Ovary (tissue), 9 donors: ENCODE measurements around the gene TRIM44. TPM values are rescaled to one million over a fixed set of nuclear protein-coding genes. Genes with fewer than 3 reads are reported as not detected.

Experiments used
- DNase-seq, 5 donors: peaks; one replicate each; pipeline ENCODE4 v3.0.0-alpha.2; 2019 to 2020
- H3K27ac ChIP-seq, 2 donors: fragments of 200-600 bp; one replicate each; pipeline versions ENCODE4 v1.5.1 to v1.8.0; 2019 to 2022
- H3K27me3 ChIP-seq: fragments of 200-600 bp; one replicate; pipeline ENCODE4 v1.8.0; 2022
- H3K36me3 ChIP-seq: fragments of 200-600 bp; sonication (generic); one replicate; pipeline ENCODE4 v1.5.1; 2019
- H3K4me1 ChIP-seq: one replicate; pipeline ENCODE4 v1.8.1; 2013; ENCODE audit warnings: mild to moderate bottlenecking, moderate library complexity; ENCODE audit not compliant: insufficient read depth
- H3K4me3 ChIP-seq: fragments of 200-600 bp; sonication (generic); one replicate; pipeline ENCODE4 v1.5.1; 2017
- H3K9me3 ChIP-seq, 2 donors: fragments of 200-600 bp in 1 of 2; sonication (generic) in 1 of 2; one replicate each; pipeline versions ENCODE4 v1.5.1 to v1.8.1; 2013 to 2019; ENCODE audit warnings: mild to moderate bottlenecking in 1 of 2, moderate library complexity in 1 of 2
- EP300 ChIP-seq: sonication (generic); formaldehyde crosslinking; IDR thresholded peaks from one replicate; pipeline ENCODE4 v1.6.1; 2017; ENCODE audit warnings: antibody characterized with exemption
- POLR2A ChIP-seq: fragments of 450-650 bp; IDR thresholded peaks from one replicate; pipeline ENCODE4 v1.6.1; 2017; ENCODE audit warnings: antibody characterized with exemption, mild to moderate bottlenecking, moderate library complexity
- WGBS, 3 donors: extraction: QIAGEN DNeasy Blood & Tissue Kit in 1 of 3; methylation state at CpG; one replicate each; pipeline versions ENCODE4 v1.1.5 to v1.1.7; 2013 to 2017; 5-methylcytosine and 5-hydroxymethylcytosine counted together
- intact Hi-C, 4 donors: fragments of 100-400 bp; cut with DNase I; formaldehyde crosslinking; loops; one replicate each; pipeline versions ENCODE4 v1.11.0 to v1.15.1; 2022 to 2023
- polyA plus RNA-seq, 2 donors: library from polyadenylated mRNA; stranded (reverse); fragments of 200-250 nt in 1 of 2; fragments of 350-450 nt in 1 of 2; fragmentation: Illumina TruSeq in 1 of 2; extraction: RNeasy Lipid Tissue Mini Kit (QIAGEN cat#74804) in 1 of 2; gene quantifications; one replicate each; pipeline ENCODE4 v1.2.3, GENCODE V29; 2013 to 2014
- total RNA-seq, 7 donors: library from RNA; depleted of rRNA in 2 of 7; stranded (reverse); fragments of >200 nt in 2 of 7; fragmentation: NEBNext Ultra II Directional in 3 of 7; extraction: Animal tissue kit (Norgen Biotek cat#: 25700) in 3 of 7; gene quantifications; one replicate each; pipeline versions ENCODE4 v1.1.0 to v1.2.4, GENCODE V29; 2016 to 2023
- TF ChIP-seq, protein P1 (sequence below), 3 donors: fragments of 450-650 bp in 2 of 3; fragments of 200-600 bp in 1 of 3; IDR thresholded peaks; one replicate each; pipeline versions ENCODE4 v1.5.1 to v1.8.0; 2016 to 2022; ENCODE audit warnings: antibody characterized with exemption in 3 of 3, mild to moderate bottlenecking in 1 of 3
- donor health status: DM: no; HTN: no; CAD: no; lungs with moderate emphysema.
- donor health status: DM: no; HTN: no; CAD: no.
- donor health status: Bipolar disorder and iron deficiency.
- donor health status: DM: yes; HTN: yes; CAD: no.
- donor health status: DM: no; HTN: no; CAD: no.
- donor health status: DM: yes; HTN: yes; CAD: no.

TRIM44 gene
- total and polyA plus RNA-seq, 9 donors, result 9.9 to 54.6 (median 45.7) TPM

DNA sequence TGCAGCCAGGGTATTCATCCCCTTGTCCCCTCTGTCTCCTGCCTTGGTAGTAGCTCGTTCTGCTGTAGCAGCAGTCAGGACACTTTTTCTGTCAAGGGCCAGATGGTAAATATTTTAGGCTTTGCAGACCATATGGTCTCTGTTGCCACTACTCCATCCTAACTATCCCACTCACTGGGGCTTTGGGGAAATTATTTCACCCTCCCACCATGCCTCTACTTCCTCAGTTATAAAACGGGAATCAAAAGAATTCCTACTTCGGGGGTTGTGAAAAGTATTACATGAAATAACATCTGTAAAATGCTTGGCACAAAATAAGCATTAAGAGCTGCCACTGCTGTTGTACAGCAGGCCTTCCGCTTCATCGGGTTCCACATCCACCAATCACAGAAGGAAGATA, 191.4 kb downstream of the TRIM44 start:
- intact Hi-C loops, result no loop called here
- Histone ChIP-seq H3K9me3 (no peaks in the 10 kb centered on the region), H3K4me1 (no peaks in the 10 kb centered on the region), H3K27me3 (no peaks in the 10 kb centered on the region), H3K4me3 (no peak overlapping the region), H3K27ac (no peak overlapping the region), H3K36me3 (no peaks in the 10 kb centered on the region)
- TF ChIP-seq, protein P1, sequence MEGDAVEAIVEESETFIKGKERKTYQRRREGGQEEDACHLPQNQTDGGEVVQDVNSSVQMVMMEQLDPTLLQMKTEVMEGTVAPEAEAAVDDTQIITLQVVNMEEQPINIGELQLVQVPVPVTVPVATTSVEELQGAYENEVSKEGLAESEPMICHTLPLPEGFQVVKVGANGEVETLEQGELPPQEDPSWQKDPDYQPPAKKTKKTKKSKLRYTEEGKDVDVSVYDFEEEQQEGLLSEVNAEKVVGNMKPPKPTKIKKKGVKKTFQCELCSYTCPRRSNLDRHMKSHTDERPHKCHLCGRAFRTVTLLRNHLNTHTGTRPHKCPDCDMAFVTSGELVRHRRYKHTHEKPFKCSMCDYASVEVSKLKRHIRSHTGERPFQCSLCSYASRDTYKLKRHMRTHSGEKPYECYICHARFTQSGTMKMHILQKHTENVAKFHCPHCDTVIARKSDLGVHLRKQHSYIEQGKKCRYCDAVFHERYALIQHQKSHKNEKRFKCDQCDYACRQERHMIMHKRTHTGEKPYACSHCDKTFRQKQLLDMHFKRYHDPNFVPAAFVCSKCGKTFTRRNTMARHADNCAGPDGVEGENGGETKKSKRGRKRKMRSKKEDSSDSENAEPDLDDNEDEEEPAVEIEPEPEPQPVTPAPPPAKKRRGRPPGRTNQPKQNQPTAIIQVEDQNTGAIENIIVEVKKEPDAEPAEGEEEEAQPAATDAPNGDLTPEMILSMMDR (IDR thresholded peaks at IDR 0.05), result no peak
- TF ChIP-seq EP300 (no peak), POLR2A (no peak)
- no peak for DNase-seq
- WGBS, 3 donors, result 62 to 78% (median 65%) methylated on average over 5 of the region's 5 CpGs

DNA sequence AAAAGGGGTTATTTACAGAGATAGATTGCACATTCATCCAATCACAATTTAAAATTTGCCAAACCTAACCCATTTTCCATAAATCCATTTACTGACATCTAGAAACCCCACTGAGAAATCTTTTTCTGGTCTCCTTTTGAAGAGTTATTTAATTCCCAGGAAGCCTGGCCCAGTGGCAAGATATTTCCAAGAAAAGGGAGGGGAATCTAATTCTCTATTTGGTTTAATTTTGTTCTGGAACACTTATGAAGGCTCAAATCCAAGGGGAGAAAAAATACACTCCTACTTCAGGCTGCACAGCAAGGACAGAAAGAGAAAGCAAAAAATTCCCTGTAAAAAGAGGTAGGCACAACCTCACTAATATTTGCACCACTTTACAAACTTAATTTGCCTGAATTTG, 193.1 kb downstream of the TRIM44 start:
- no peak for TF ChIP-seq POLR2A
- TF ChIP-seq, protein P1 (IDR thresholded peaks at IDR 0.05), result no peak
- TF ChIP-seq EP300, result no peak
- H3K27me3 ChIP-seq, result no peaks in the 10 kb centered on the region
- H3K9me3 ChIP-seq, result no peaks in the 10 kb centered on the region
- H3K27ac ChIP-seq, result no peak overlapping the region
- no peaks in the 10 kb centered on the region for H3K36me3 ChIP-seq
- no peak overlapping the region for H3K4me3 ChIP-seq
- H3K4me1 ChIP-seq, result no peaks in the 10 kb centered on the region
- intact Hi-C loops, result no loop called here
- DNase-seq, result no peak

DNA sequence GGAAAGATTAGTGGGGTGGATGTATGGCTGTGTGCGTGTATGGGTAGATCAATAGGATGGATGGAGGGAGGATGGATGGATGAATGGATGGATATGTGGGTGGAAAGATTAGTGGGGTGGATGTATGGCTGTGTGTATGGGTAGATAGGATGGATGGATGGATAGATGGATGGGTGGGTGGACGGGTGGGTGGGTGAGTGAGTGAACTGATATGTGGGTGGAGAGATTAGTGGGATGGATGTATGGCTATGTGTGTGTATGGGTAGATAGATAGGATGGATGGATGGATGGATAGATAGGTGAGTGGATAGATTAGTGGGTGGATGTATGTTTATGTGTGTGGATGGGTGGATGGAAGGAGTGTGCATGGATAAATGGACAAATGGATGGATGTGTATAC, 193.7 kb downstream of the TRIM44 start:
- no peaks in the 10 kb centered on the region for H3K36me3 ChIP-seq
- no peaks in the 10 kb centered on the region for H3K4me1 ChIP-seq
- no peak overlapping the region for H3K27ac ChIP-seq
- no peaks in the 10 kb centered on the region for H3K9me3 ChIP-seq
- intact Hi-C loops, result no loop called here
- no peak overlapping the region for H3K4me3 ChIP-seq
- WGBS, 3 donors, result 87 to 89% (median 88%) methylated on average over 2 of the region's 2 CpGs
- DNase-seq, result no peak
- H3K27me3 ChIP-seq, result no peaks in the 10 kb centered on the region
- TF ChIP-seq EP300 (no peak), POLR2A (no peak)
- TF ChIP-seq, protein P1 (IDR thresholded peaks at IDR 0.05), result no peak

DNA sequence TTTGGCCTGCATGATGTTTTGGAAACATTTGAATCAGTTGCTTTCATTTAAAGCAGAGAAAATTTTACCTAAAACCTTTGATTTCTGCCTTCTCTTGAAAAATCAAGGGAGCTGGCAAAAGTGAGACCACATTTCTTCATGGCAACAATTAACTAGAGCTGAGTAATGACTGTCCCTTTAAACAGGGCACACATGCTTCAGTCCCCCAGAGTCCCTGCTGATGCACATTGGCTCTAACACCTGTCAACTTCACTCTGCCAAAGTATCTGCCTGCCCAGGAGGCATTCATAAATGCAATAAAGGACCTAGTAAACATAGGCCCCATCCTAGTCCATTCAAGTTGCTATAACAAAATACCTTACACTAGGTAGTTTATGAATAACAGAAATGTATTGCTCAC, 194.2 kb downstream of the TRIM44 start:
- intact Hi-C loops, result no loop called here

More for the DNA sequence above, 194.2 kb downstream of the TRIM44 start:
- H3K27ac ChIP-seq, result no peak overlapping the region
- H3K4me3 ChIP-seq, result no peak overlapping the region
- H3K36me3 ChIP-seq, result no peaks in the 10 kb centered on the region
- DNase-seq, result no peak
- no peaks in the 10 kb centered on the region for H3K9me3 ChIP-seq
- no peaks in the 10 kb centered on the region for H3K27me3 ChIP-seq
- H3K4me1 ChIP-seq, result no peaks in the 10 kb centered on the region
- TF ChIP-seq EP300, result no peak
- TF ChIP-seq POLR2A, result no peak
- TF ChIP-seq, protein P1 (IDR thresholded peaks at IDR 0.05), result no peak
